Measurements from ENCODE around the gene NLGN4X.

GRCh38 chrX:6227935-6228334 is 732 bp downstream of the NLGN4X start:
- TF ChIP-seq REST (IDR thresholded peaks at IDR 0.05; ENCODE audit: insufficient replicate concordance, low read depth), result no peak
- TF ChIP-seq POLR2AphosphoS5 (IDR thresholded peaks at IDR 0.05; ENCODE audit: low read depth), result no peak
